MM.1S (cell line): ENCODE data around the gene TREML1.

ENCODE experiments used
- DNase-seq: peaks from one replicate; pipeline ENCODE4 v3.0.0-alpha.2; 2015
- H2AFZ ChIP-seq: fragments of 300-600 bp; sonication (generic); 2 replicates; pipeline ENCODE4 v1.6.0; 2016; ENCODE audit warnings: antibody characterized with exemption, low read length
- H3F3A ChIP-seq: fragments of 300-600 bp; sonication (generic); 2 replicates; pipeline ENCODE4 v1.6.1; 2016; ENCODE audit warnings: mild to moderate bottlenecking, antibody characterized with exemption, low read length, moderate library complexity, mixed read lengths; ENCODE audit not compliant: insufficient read depth
- H3K27ac ChIP-seq: fragments of 300-600 bp; sonication (generic); 2 replicates; pipeline ENCODE4 v1.5.1; 2016; ENCODE audit warnings: mild to moderate bottlenecking, low read length
- H3K27me3 ChIP-seq: fragments of 300-600 bp; sonication (generic); replicated peaks from 2 replicates; pipeline ENCODE4 v1.6.0; 2016; ENCODE audit warnings: low read length; ENCODE audit not compliant: insufficient read depth
- H3K36me3 ChIP-seq: fragments of 300-600 bp; sonication (generic); replicated peaks from 2 replicates; pipeline ENCODE4 v1.6.1; 2016; ENCODE audit warnings: mild to moderate bottlenecking, low read length, mixed read lengths; ENCODE audit not compliant: insufficient read depth
- H3K4me1 ChIP-seq: fragments of 300-600 bp; sonication (generic); 2 replicates; pipeline ENCODE4 v1.6.1; 2016; ENCODE audit warnings: low read length, mixed read lengths
- H3K4me2 ChIP-seq: fragments of 300-600 bp; sonication (generic); 2 replicates; pipeline ENCODE4 v1.6.0; 2016; ENCODE audit warnings: low read depth, low read length
- H3K4me3 ChIP-seq: fragments of 300-600 bp; sonication (generic); 2 replicates; pipeline ENCODE4 v1.5.1; 2016; ENCODE audit warnings: low read length, mixed read lengths
- H3K79me2 ChIP-seq: fragments of 300-600 bp; sonication (generic); 2 replicates; pipeline ENCODE4 v1.6.1; 2016; ENCODE audit warnings: mixed run types, low read length, mixed read lengths
- H3K9ac ChIP-seq: fragments of 300-600 bp; sonication (generic); 2 replicates; pipeline ENCODE4 v1.6.1; 2016; ENCODE audit warnings: low read length, mixed read lengths
- H3K9me2 ChIP-seq: fragments of 300-600 bp; sonication (generic); replicated peaks from 2 replicates; pipeline ENCODE4 v1.6.1; 2016; ENCODE audit warnings: mild to moderate bottlenecking, low read length, mixed read lengths; ENCODE audit not compliant: insufficient read depth
- H3K9me3 ChIP-seq: fragments of 300-600 bp; sonication (generic); replicated peaks from 2 replicates; pipeline ENCODE4 v1.6.1; 2016; ENCODE audit warnings: mild to moderate bottlenecking, low read length, mixed read lengths; ENCODE audit not compliant: insufficient read depth
- H4K20me1 ChIP-seq: fragments of 300-600 bp; sonication (generic); 2 replicates; pipeline ENCODE4 v1.6.1; 2016; ENCODE audit warnings: mild to moderate bottlenecking, low read length, moderate library complexity, mixed read lengths; ENCODE audit not compliant: insufficient read depth
- CTCF ChIP-seq: fragments of 300-600 bp; sonication (generic); IDR thresholded peaks from 2 replicates; pipeline ENCODE4 v1.5.1; 2016; ENCODE audit warnings: antibody characterized with exemption, low read length, mixed read lengths
- EZH2 ChIP-seq: fragments of 300-600 bp; sonication (generic); optimal IDR thresholded peaks from 2 replicates; pipeline ENCODE3; 2017; ENCODE audit warnings: low read depth, mild to moderate bottlenecking, antibody characterized with exemption, low read length, mixed read lengths
- EZH2phosphoT487 ChIP-seq: fragments of 300-600 bp; sonication (generic); IDR thresholded peaks from 2 replicates; pipeline ENCODE4 v1.6.1; 2018; ENCODE audit warnings: antibody characterized with exemption, low read length

Gene TREML1

GRCh38 chr6:41182069-41183034 is 28.2 kb upstream of the TREML1 start:
- H3K9ac ChIP-seq = no peak overlapping the region
- H3F3A ChIP-seq = no peaks in the 10 kb centered on the region
- H4K20me1 ChIP-seq = no peaks in the 10 kb centered on the region
- H2AFZ ChIP-seq = no peak overlapping the region
- no peak overlapping the region for H3K27ac ChIP-seq
- no peak overlapping the region for H3K4me2 ChIP-seq
- H3K36me3 ChIP-seq = no peaks in the 10 kb centered on the region
- TF ChIP-seq CTCF = peak; percentile 73
- TF ChIP-seq EZH2phosphoT487 = no peak
- no peak for TF ChIP-seq EZH2
- no peaks in the 10 kb centered on the region for H3K79me2 ChIP-seq
- peak; percentile 59 for DNase-seq
- H3K9me3 ChIP-seq = no peaks in the 10 kb centered on the region
- H3K4me3 ChIP-seq = no peak overlapping the region
- no peaks in the 10 kb centered on the region for H3K4me1 ChIP-seq
- no peaks in the 10 kb centered on the region for H3K9me2 ChIP-seq
- no peaks in the 10 kb centered on the region for H3K27me3 ChIP-seq

- Histone ChIP-seq H3K9ac (no peak overlapping the region), H3K36me3 (no peaks in the 10 kb centered on the region), H3K4me1 (no peaks in the 10 kb centered on the region), H4K20me1 (no peaks in the 10 kb centered on the region), H3K27ac (no peak overlapping the region), H3K4me2 (no peak overlapping the region), H3F3A (no peaks in the 10 kb centered on the region), H3K79me2 (no peaks in the 10 kb centered on the region), H3K4me3 (no peak overlapping the region), H3K9me3 (no peaks in the 10 kb centered on the region), H3K9me2 (no peaks in the 10 kb centered on the region), H2AFZ (no peak overlapping the region), H3K27me3 (no peaks in the 10 kb centered on the region)
- DNase-seq = no peak
- TF ChIP-seq EZH2 = no peak
- TF ChIP-seq EZH2phosphoT487 = no peak
- no peak for TF ChIP-seq CTCF
These were observed 27.4 kb upstream of the TREML1 start for GRCh38 chr6:41181566-41181965.

- H3K79me2 ChIP-seq = no peaks in the 10 kb centered on the region
- no peaks in the 10 kb centered on the region for H3K9me3 ChIP-seq
- no peak overlapping the region for H2AFZ ChIP-seq
- H3F3A ChIP-seq = no peaks in the 10 kb centered on the region
- no peaks in the 10 kb centered on the region for H4K20me1 ChIP-seq
- no peak overlapping the region for H3K27ac ChIP-seq
- no peak for TF ChIP-seq EZH2
- no peak for TF ChIP-seq EZH2phosphoT487
- TF ChIP-seq CTCF = no peak
- no peaks in the 10 kb centered on the region for H3K36me3 ChIP-seq
- no peaks in the 10 kb centered on the region for H3K27me3 ChIP-seq
- no peaks in the 10 kb centered on the region for H3K4me1 ChIP-seq
- DNase-seq = no peak
- H3K4me2 ChIP-seq = no peak overlapping the region
- H3K9me2 ChIP-seq = no peaks in the 10 kb centered on the region
- H3K9ac ChIP-seq = no peak overlapping the region
- H3K4me3 ChIP-seq = no peak overlapping the region
These were observed 25.0 kb upstream of the TREML1 start for GRCh38 chr6:41179163-41179562.
